Amygdala (tissue), 56 donors: ENCODE results near the gene RAB11FIP4.

Experiments used
- DNase-seq, 56 donors: peaks; one replicate each; lab custom pipeline; 2025; lab: John Stamatoyannopoulos, UW

Gene RAB11FIP4

GRCh38 chr17:31513731-31514427 is 122.4 kb downstream of the RAB11FIP4 start:
- no peak for DNase-seq

- no peak for DNase-seq
Observed at GRCh38 chr17:31515267-31515666, 123.8 kb downstream of the RAB11FIP4 start.

- DNase-seq = peak in 3 of 56 donors; percentile 15 to 33 (median 18)
Observed at GRCh38 chr17:31517524-31517923, 126.0 kb downstream of the RAB11FIP4 start.

GRCh38 chr17:31518478-31518877 is 127.0 kb downstream of the RAB11FIP4 start:
- no peak for DNase-seq

GRCh38 chr17:31521632-31522283 is 130.3 kb downstream of the RAB11FIP4 start:
- no peak for DNase-seq

DNA sequence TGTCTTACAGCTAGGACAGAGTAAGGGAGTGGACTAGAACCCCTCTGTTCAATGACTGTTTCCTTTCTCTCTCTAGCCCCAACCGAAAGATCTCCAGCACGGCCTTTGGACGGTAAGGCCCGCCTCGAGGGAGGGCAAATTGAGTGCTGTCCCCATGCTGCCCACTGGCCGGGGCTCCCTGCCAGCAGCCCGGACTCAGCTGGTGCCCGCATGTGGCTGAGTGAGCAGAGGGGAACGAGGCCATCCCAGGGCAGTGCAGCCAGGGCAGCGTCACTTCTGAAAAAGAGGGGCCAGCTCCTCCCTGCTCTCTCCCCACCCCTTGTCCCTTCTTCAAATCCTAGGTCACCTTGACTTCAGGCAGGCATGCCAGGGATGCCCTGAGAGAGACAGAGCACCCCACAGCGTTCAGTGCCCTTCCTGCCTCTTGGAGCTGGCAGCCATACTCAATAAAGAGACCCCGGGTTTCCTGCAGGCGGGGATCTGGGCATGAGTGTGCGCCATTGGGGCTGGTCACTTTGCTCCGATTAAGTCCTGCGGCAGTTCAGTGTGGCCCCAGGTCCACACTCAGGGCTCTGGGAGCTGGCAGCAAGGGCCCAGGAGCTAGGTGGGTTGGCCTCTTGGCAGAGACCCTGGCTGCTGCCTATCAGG is 130.9 kb downstream of the RAB11FIP4 start:
- peak in 16 of 56 donors; percentile 4 to 64 (median 24) for DNase-seq

- DNase-seq = no peak
Observed at GRCh38 chr17:31522987-31523495, 131.6 kb downstream of the RAB11FIP4 start.

- no peak for DNase-seq
Observed at GRCh38 chr17:31523862-31524730, 132.6 kb downstream of the RAB11FIP4 start.

- DNase-seq = peak in 48 of 56 donors; percentile 28 to 91 (median 62)
Observed at GRCh38 chr17:31524926-31525800, 133.7 kb downstream of the RAB11FIP4 start.

DNA sequence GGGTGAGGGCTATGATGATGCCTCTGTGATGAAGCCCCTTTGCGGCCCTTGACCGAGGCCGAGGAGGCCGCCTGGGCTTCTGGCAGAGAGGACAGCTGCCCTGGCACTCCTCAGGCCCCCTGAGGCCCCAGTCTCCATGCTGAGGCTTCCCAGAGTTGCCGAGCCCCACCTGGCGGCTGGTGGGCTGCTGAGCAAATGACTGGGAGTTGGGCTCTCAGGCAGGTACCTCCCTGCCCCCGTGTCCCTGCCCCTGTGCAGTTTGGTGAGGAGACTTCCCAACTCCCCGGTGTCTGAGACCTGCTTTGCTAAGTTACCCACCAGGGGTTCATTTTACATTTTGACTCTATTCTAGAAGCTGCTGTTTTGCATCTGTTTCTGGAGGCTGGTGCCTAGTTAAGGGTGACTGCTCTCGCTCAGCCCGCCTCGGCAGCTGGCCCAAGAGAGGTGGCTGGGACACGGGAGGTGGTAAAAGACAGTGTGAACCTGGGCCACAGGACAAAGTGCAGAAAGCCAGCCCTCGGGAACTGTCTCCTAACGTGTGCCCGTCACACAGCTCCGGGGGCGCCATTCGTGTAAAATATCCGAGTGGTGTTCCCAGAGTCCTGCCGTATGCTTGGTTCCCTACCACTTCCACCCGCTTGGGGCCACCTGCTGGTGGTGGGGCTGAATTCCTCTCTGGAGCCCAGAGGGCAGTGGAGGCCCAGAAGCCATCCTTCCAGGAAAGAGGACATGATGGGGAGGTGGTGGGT is 134.5 kb downstream of the RAB11FIP4 start:
- DNase-seq = peak in 6 of 56 donors; percentile 5 to 31 (median 20)

GRCh38 chr17:31527606-31528005 is 136.1 kb downstream of the RAB11FIP4 start:
- DNase-seq = no peak

- no peak for DNase-seq
Observed at GRCh38 chr17:31528291-31528874, 136.9 kb downstream of the RAB11FIP4 start.

GRCh38 chr17:31529841-31530251 is 138.4 kb downstream of the RAB11FIP4 start:
- DNase-seq = no peak

DNA sequence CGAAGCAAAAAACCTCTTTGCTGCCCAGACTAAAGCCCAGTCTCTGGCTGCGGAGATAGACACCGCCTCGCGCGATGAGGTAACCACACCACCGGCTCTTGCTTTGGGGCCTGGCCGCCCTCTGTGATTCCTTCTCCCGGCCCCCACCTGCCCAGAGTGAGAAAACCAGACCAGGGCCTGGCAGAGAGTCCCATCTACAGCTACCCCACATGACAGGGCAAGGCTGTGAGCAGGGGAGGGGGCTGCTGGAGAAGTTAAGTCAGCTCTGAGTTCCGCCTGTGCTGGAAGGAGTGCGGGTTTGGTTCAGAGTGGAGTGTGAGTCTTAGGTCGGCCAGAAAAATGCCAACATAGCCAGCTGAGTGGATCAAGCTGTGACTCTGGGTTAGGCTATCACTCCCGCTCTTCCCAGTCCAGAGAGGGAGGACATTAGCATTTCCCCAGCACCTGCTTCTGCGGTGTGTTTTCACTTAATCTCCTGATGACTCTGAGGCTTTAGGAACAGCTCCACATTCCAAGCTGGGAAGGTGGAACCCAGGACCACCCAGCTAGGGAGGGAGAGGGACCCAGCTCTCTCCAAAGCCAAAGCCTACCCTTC is 139.0 kb downstream of the RAB11FIP4 start:
- no peak for DNase-seq

- DNase-seq = no peak
Observed at GRCh38 chr17:31531336-31531980, 140.0 kb downstream of the RAB11FIP4 start.

- DNase-seq = no peak
Observed at GRCh38 chr17:31532081-31532480, 140.6 kb downstream of the RAB11FIP4 start.

GRCh38 chr17:31532526-31532925 is 141.1 kb downstream of the RAB11FIP4 start:
- DNase-seq = no peak
